ENCODE data around the gene CDH22. TPM values are rescaled to one million over a fixed set of nuclear protein-coding genes. Genes with fewer than 3 reads are reported as not detected.

The CDH22 gene
- total RNA-seq, 4 donors from 2014 or later = 0.11 to 2.3 (median 0.76) TPM

DNA sequence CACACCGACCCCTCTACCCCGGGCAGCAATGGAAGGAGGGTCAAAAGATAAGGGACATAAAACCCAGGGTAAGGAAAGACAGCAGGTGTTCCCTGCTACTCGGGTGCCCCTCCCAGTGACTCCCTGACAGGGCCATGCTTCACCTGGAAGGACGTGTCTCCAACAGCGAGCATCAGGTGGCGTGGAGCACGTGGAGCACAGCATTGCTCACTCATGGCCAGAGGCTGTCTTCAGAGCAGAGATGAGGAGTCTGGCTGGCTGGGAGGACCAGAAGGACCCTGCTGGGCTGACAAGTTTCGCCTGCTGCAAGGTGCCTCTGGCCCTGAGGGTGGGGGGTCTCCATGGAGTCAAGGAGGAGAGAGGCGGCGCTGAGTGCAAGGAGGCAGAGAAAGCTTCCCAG, 15.3 kb upstream of the CDH22 start:
- TF ChIP-seq POLR2A (IDR thresholded peaks at IDR 0.05) = no peak
- TF ChIP-seq, protein P1, sequence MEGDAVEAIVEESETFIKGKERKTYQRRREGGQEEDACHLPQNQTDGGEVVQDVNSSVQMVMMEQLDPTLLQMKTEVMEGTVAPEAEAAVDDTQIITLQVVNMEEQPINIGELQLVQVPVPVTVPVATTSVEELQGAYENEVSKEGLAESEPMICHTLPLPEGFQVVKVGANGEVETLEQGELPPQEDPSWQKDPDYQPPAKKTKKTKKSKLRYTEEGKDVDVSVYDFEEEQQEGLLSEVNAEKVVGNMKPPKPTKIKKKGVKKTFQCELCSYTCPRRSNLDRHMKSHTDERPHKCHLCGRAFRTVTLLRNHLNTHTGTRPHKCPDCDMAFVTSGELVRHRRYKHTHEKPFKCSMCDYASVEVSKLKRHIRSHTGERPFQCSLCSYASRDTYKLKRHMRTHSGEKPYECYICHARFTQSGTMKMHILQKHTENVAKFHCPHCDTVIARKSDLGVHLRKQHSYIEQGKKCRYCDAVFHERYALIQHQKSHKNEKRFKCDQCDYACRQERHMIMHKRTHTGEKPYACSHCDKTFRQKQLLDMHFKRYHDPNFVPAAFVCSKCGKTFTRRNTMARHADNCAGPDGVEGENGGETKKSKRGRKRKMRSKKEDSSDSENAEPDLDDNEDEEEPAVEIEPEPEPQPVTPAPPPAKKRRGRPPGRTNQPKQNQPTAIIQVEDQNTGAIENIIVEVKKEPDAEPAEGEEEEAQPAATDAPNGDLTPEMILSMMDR (IDR thresholded peaks at IDR 0.05) = no peak
- Histone ChIP-seq H3K9me3 (no peaks in the 10 kb centered on the region), H3K4me1 (peaks cover 0 to 16% (median 0%) of the 10 kb centered on the region in 3 donors), H3K27ac (no peak overlapping the region), H3K27me3 (peaks cover 0 to 90% (median 0%) of the 10 kb centered on the region in 4 donors), H3K36me3 (no peaks in the 10 kb centered on the region), H3K4me3 (no peak overlapping the region)
- no peak for DNase-seq
- intact Hi-C loops (cut with DNase I) = no loop called here
- WGBS, 2 donors = 43 to 60% methylated on average over 4 to 10 of the region's 10 CpGs

DNA sequence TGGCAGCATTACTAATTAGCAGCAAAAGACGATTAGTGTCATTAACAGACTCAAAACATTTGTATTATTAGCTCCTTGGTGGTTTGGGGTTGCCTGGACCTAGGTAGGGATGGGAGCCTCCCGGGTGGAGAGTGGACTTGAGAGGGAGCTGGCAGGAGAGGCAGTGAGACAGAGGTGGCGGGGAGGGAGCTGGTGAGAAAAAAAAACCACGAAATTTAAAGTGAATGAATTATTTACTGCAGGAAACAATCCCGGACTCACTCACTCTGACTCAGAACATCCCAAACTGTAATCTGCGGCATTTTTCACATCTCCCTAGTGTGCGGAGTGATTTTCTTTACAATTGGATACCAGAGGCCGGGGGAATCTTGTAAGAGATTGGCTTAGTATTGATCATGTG, 14.3 kb upstream of the CDH22 start:
- WGBS, 2 donors = 50 to 53% methylated on average over 8 of the region's 8 CpGs
- Histone ChIP-seq H3K36me3 (no peaks in the 10 kb centered on the region), H3K4me3 (no peak overlapping the region), H3K27ac (no peak overlapping the region), H3K27me3 (peaks cover 0 to 90% (median 1%) of the 10 kb centered on the region in 4 donors), H3K9me3 (no peaks in the 10 kb centered on the region), H3K4me1 (peaks cover 0 to 19% (median 0%) of the 10 kb centered on the region in 3 donors)
- DNase-seq = no peak
- no peak for TF ChIP-seq POLR2A (IDR thresholded peaks at IDR 0.05)
- TF ChIP-seq, protein P1 (IDR thresholded peaks at IDR 0.05) = no peak
- intact Hi-C loops (cut with DNase I) = no loop called here

DNA sequence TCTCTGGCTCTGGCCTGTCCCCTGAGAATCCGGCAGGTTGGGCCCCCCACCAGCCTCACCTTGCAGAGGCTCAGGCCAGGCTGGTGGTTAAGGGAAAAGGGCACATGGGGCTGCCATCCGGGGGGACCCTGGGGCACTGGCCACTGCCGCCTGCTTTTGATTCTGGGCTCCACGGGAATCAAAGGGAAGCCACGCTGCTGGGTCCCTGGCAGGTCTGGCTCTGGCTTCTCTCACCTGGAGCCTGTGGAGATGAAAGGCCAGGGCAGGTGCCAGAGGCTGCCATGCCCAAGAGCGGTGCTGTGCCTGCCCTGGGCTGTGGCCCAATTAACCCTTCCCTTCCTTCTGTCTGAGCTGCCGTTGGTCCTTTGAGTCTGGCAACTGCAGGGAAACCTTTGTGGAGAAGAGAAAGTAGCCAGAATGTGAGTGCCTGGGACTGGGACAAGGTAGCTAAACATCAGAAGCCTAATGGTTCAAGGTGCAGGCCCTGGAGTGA, 9.4 kb upstream of the CDH22 start:
- H3K4me1 ChIP-seq = peaks cover 0 to 33% (median under 1%) of the 10 kb centered on the region in 3 donors
- no peaks in the 10 kb centered on the region for H3K36me3 ChIP-seq
- intact Hi-C loops (cut with DNase I) = no loop called here
- TF ChIP-seq POLR2A (IDR thresholded peaks at IDR 0.05) = no peak
- TF ChIP-seq, protein P1 (IDR thresholded peaks at IDR 0.05) = no peak
- no peak for DNase-seq
- H3K9me3 ChIP-seq = no peaks in the 10 kb centered on the region
- 33 to 54% methylated on average over 2 of the region's 7 CpGs for WGBS, 2 donors
- H3K27ac ChIP-seq = no peak overlapping the region
- peaks cover 0 to 93% (median 9%) of the 10 kb centered on the region in 4 donors for H3K27me3 ChIP-seq
- no peak overlapping the region for H3K4me3 ChIP-seq

DNA sequence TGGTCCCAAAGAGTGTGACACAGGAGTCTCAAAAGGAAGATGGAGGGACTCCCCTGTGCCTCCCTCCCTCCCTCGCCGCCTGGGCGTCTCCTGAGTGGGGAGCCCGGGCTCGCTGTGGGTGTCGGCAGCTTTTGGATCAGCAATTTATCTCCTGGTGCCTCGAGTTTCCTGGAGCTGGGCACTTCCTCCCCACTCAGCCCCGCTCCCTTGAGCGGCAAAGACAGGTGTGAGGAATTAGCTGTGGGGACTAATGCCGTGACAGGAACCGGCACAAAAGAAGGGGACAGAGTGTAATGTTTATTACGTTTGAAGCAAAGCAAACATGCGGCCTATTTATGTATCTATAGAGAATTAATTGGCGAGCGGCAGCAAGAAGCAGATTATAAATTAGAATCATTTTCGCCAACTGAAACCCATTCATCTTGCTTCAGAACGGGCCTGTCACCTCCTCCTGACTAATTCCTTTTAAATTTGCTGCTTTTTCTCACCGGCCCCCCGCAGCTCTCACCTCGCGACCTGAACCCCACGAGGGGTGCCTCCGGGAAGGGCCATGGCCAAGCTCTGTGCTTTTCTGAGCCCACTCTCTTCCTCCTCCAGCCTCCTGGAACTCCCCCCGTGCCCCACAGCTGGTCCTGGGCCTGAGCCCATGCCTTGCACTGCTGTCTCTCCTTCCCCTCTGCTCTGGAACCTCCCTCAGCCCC, 8.8 kb upstream of the CDH22 start:
- intact Hi-C loops (cut with DNase I) = no loop called here
- H3K4me1 ChIP-seq = peaks cover 5 to 39% (median 7%) of the 10 kb centered on the region in 3 donors
- WGBS, 2 donors = 9 to 26% methylated on average over 14 to 24 of the region's 24 CpGs
- H3K4me3 ChIP-seq = no peak overlapping the region
- H3K27me3 ChIP-seq = peaks cover 0 to 93% (median 12%) of the 10 kb centered on the region in 4 donors
- no peak for DNase-seq
- no peaks in the 10 kb centered on the region for H3K36me3 ChIP-seq
- no peak overlapping the region for H3K27ac ChIP-seq
- no peaks in the 10 kb centered on the region for H3K9me3 ChIP-seq
- no peak for TF ChIP-seq POLR2A (IDR thresholded peaks at IDR 0.05)
- TF ChIP-seq, protein P1 (IDR thresholded peaks at IDR 0.05) = no peak

DNA sequence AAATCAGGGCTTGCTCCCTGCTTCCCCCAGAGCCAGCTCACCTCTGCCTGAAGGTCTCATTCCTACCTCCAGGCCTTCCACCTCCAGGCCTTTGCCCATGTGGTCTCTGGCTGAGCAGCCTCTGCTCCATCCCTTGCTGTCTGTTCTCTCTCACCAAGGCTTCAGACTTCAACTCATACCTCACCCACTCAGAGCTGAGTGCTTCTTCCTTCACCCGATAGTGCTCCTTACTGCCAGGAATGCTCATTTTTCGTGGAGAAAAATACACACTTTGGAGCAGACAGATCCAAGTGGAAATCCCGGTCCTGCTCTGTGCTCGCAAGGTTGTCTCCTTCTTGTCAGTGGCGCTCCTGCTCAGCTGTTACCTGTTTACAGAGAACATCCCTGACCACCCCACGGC, 7.0 kb upstream of the CDH22 start:
- no peak for DNase-seq
- H3K27me3 ChIP-seq = peaks cover 0 to 95% (median 15%) of the 10 kb centered on the region in 4 donors
- no peaks in the 10 kb centered on the region for H3K36me3 ChIP-seq
- TF ChIP-seq, protein P1 (IDR thresholded peaks at IDR 0.05) = no peak
- no peak for TF ChIP-seq POLR2A (IDR thresholded peaks at IDR 0.05)
- peaks cover 7 to 55% (median 8%) of the 10 kb centered on the region in 3 donors for H3K4me1 ChIP-seq
- H3K9me3 ChIP-seq = no peaks in the 10 kb centered on the region
- no peak overlapping the region for H3K4me3 ChIP-seq
- intact Hi-C loops (cut with DNase I) = no loop called here
- WGBS, 2 donors = 28 to 30% methylated on average over 6 of the region's 6 CpGs
- no peak overlapping the region for H3K27ac ChIP-seq

Measured in esophagus squamous epithelium (tissue), 5 donors.